H1 (cell line): ENCODE results near the gene UBE2E2. TPM values are rescaled to one million over a fixed set of nuclear protein-coding genes. Genes with fewer than 3 reads are reported as not detected.

Experiments
- CTCF ChIA-PET: fragments of 300-600 bp; sonication (Branson Sonifier 250); formaldehyde crosslinking; loops from one replicate; lab custom pipeline; 2021; ENCODE audit not compliant: partially characterized antibody; lab: Charles Lee
- POLR2A ChIA-PET: fragments of 300-600 bp; sonication (Branson Sonifier 250); formaldehyde crosslinking; loops from one replicate; lab custom pipeline; 2021; ENCODE audit warnings: inconsistent platforms; ENCODE audit not compliant: partially characterized antibody; lab: Charles Lee
- DNase-seq, 2 experiments: peaks; one replicate each; pipeline versions ENCODE4 v3.0.0 to v3.0.0-alpha.2; 2010 to 2022; ENCODE audit warnings: low spot score in 2 of 2, low read depth in 1 of 2, mixed read lengths in 1 of 2
- FAIRE-seq: peaks from 2 replicates; lab custom pipeline; 2011; peaks lifted over from hg19 to GRCh38; lab: Jason Lieb, UNC
- H2AFZ ChIP-seq: 2 replicates; pipeline ENCODE4 v1.8.1; 2012; ENCODE audit warnings: low read length, inconsistent platforms
- H2AK5ac ChIP-seq: 2 replicates; pipeline ENCODE4 v1.6.1; 2013; ENCODE audit warnings: low read depth, low read length
- H2BK120ac ChIP-seq: replicated peaks from 2 replicates; pipeline ENCODE3; 2013; ENCODE audit warnings: low read depth, low read length, inconsistent platforms
- H2BK12ac ChIP-seq: 2 replicates; pipeline ENCODE4 v1.6.1; 2013; ENCODE audit warnings: low read depth, low read length
- H2BK15ac ChIP-seq: 2 replicates; pipeline ENCODE4 v1.6.1; 2013; ENCODE audit warnings: low read length
- H2BK20ac ChIP-seq: 2 replicates; pipeline ENCODE4 v1.6.1; 2013; ENCODE audit warnings: low read length
- H2BK5ac ChIP-seq: 2 replicates; pipeline ENCODE4 v1.6.1; 2013; ENCODE audit warnings: low read depth, low read length
- H3K14ac ChIP-seq: 2 replicates; pipeline ENCODE4 v1.6.1; 2013; ENCODE audit warnings: inconsistent platforms; ENCODE audit not compliant: insufficient read length
- H3K18ac ChIP-seq: 2 replicates; pipeline ENCODE4 v1.6.1; 2013; ENCODE audit warnings: low read length; ENCODE audit errors: extremely low read depth
- H3K23ac ChIP-seq: 2 replicates; pipeline ENCODE4 v1.6.1; 2013; ENCODE audit warnings: inconsistent platforms; ENCODE audit not compliant: insufficient read length
- H3K23me2 ChIP-seq: 2 replicates; pipeline ENCODE4 v1.6.1; 2013; ENCODE audit warnings: low read depth, low read length
- H3K27ac ChIP-seq: 2 replicates; pipeline ENCODE4 v1.6.1; 2011; ENCODE audit warnings: low read depth, low read length, inconsistent platforms
- H3K27me3 ChIP-seq, 4 experiments: replicated peaks in 1 of 4; 1 replicate in 1 of 4; 2 replicates in 3 of 4; pipeline versions ENCODE4 v1.6.1 to v1.8.1; 2011 to 2013; ENCODE audit warnings: low read length in 3 of 4, mild to moderate bottlenecking in 3 of 4, inconsistent platforms in 2 of 4, mixed read lengths in 2 of 4, moderate library complexity in 1 of 4; ENCODE audit not compliant: control insufficient read depth in 3 of 4, insufficient read depth in 3 of 4; ENCODE audit errors: extremely low read depth in 1 of 4
- H3K36me3 ChIP-seq, 4 experiments: 2 replicates each; pipeline versions ENCODE4 v1.6.1 to v1.8.1; 2011 to 2013; ENCODE audit warnings: mild to moderate bottlenecking in 4 of 4, low read length in 3 of 4, moderate library complexity in 2 of 4, control low read depth in 1 of 4, inconsistent platforms in 1 of 4; ENCODE audit not compliant: insufficient read depth in 4 of 4, control insufficient read depth in 2 of 4
- H3K4ac ChIP-seq: replicated peaks from 2 replicates; pipeline ENCODE3; 2013; ENCODE audit warnings: low read length, low read depth, mixed read lengths, inconsistent platforms; ENCODE audit not compliant: insufficient read length
- H3K4me1 ChIP-seq, 4 experiments: replicated peaks in 1 of 4; 1 replicate in 1 of 4; 2 replicates in 3 of 4; pipeline versions ENCODE4 v1.6.1 to v1.8.1; 2011 to 2013; ENCODE audit warnings: low read length in 3 of 4, inconsistent platforms in 2 of 4, mixed read lengths in 1 of 4; ENCODE audit not compliant: insufficient read depth in 4 of 4, control insufficient read depth in 3 of 4
- H3K4me2 ChIP-seq, 2 experiments: 2 replicates each; pipeline versions ENCODE4 v1.6.1 to v1.8.1; 2011 to 2013; ENCODE audit warnings: low read depth in 2 of 2, low read length in 2 of 2, control low read depth in 1 of 2, inconsistent platforms in 1 of 2, mild to moderate bottlenecking in 1 of 2; ENCODE audit not compliant: insufficient read depth in 1 of 2
- H3K4me3 ChIP-seq, 4 experiments: fragments of 200-600, 300-600 bp in 1 of 4; sonication (generic), shearing (Covaris generic), sonication (Bioruptor Twin) in 1 of 4; 2 replicates each; pipeline versions ENCODE4 v1.5.1 to v1.8.1; 2011 to 2016; ENCODE audit warnings: low read length in 4 of 4, low read depth in 3 of 4, control low read depth in 2 of 4, inconsistent platforms in 2 of 4, mild to moderate bottlenecking in 2 of 4, mixed read lengths in 1 of 4, moderate library complexity in 1 of 4; ENCODE audit not compliant: insufficient read depth in 2 of 4; ENCODE audit errors: extremely low read depth in 1 of 4
- H3K56ac ChIP-seq: replicated peaks from 2 replicates; pipeline ENCODE3; 2013; ENCODE audit warnings: low read depth, mild to moderate bottlenecking, mixed read lengths, low read length, inconsistent platforms; ENCODE audit not compliant: insufficient read length
- H3K79me1 ChIP-seq: 2 replicates; pipeline ENCODE4 v1.6.1; 2013; ENCODE audit warnings: low read depth, low read length, control low read depth
- H3K79me2 ChIP-seq, 2 experiments: 2 replicates each; pipeline versions ENCODE4 v1.6.1 to v1.8.1; 2012 to 2013; ENCODE audit warnings: low read length in 2 of 2, mild to moderate bottlenecking in 2 of 2, inconsistent platforms in 1 of 2; ENCODE audit not compliant: insufficient read depth in 2 of 2, control insufficient read depth in 1 of 2
- H3K9ac ChIP-seq, 4 experiments: replicated peaks in 1 of 4; 1 replicate in 1 of 4; 2 replicates in 3 of 4; pipeline versions ENCODE4 v1.6.1 to v1.8.1; 2011 to 2013; ENCODE audit warnings: low read depth in 3 of 4, low read length in 3 of 4, control low read depth in 2 of 4, mild to moderate bottlenecking in 2 of 4, moderate library complexity in 2 of 4, inconsistent platforms in 1 of 4; ENCODE audit errors: extremely low read depth in 1 of 4
- H3K9me3 ChIP-seq, 2 experiments: 2 replicates each; pipeline versions ENCODE4 v1.6.1 to v1.8.1; 2012 to 2013; ENCODE audit warnings: mild to moderate bottlenecking in 2 of 2, moderate library complexity in 2 of 2, control low read depth in 1 of 2, inconsistent platforms in 1 of 2, low read depth in 1 of 2, low read length in 1 of 2, mixed read lengths in 1 of 2; ENCODE audit not compliant: insufficient read depth in 2 of 2
- H4K20me1 ChIP-seq, 2 experiments: replicated peaks in 1 of 2; 2 replicates each; pipeline versions ENCODE3 to v1.8.1; 2011 to 2013; ENCODE audit warnings: inconsistent platforms in 2 of 2, low read length in 2 of 2, mild to moderate bottlenecking in 1 of 2; ENCODE audit not compliant: insufficient read depth in 2 of 2, control insufficient read depth in 1 of 2
- H4K5ac ChIP-seq: 2 replicates; pipeline ENCODE4 v1.6.1; 2013; ENCODE audit warnings: low read length, low read depth, mixed read lengths, inconsistent platforms; ENCODE audit not compliant: insufficient read length
- H4K8ac ChIP-seq: 2 replicates; pipeline ENCODE4 v1.8.0; 2013; ENCODE audit warnings: mild to moderate bottlenecking, moderate library complexity, low read length, inconsistent platforms; ENCODE audit not compliant: insufficient read depth; ENCODE audit errors: extremely low read depth
- H4K91ac ChIP-seq: replicated peaks from 2 replicates; pipeline ENCODE3; 2013; ENCODE audit warnings: low read length, mixed read lengths, inconsistent platforms; ENCODE audit not compliant: insufficient read length
- WGBS, 2 experiments: shearing (Covaris generic) in 1 of 2; methylation state at CpG; one replicate each; pipeline versions ENCODE4 v1.1.6 to v1.1.7; 2013 to 2015; ENCODE audit warnings: low lambda C conversion rate in 2 of 2, mixed read lengths in 2 of 2, inconsistent platforms in 1 of 2, low coverage in 1 of 2, missing lambda C conversion rate in 1 of 2; ENCODE audit not compliant: insufficient replicate concordance in 2 of 2, insufficient coverage in 1 of 2, insufficient read length in 1 of 2; ENCODE audit errors: extremely low coverage in 1 of 2, missing lambda C conversion rate in 1 of 2; 5-methylcytosine and 5-hydroxymethylcytosine counted together
- polyA plus RNA-seq, 7 experiments: library from polyadenylated mRNA; depleted of rRNA in 3 of 7; stranded (reverse) in 5 of 7; unstranded in 2 of 7; fragments of >200 nt in 5 of 7; fragments of 200-250 nt in 2 of 7; gene quantifications; 1 replicate in 5 of 7; 2 replicates in 1 of 7; 4 replicates in 1 of 7; pipeline versions ENCODE4 v1.2.1 to v1.2.3, GENCODE V29; 2011 to 2013; ENCODE audit warnings: missing spikeins in 2 of 7, mixed read lengths in 2 of 7
- total RNA-seq: library from RNA; stranded (reverse); fragmentation: NEBNext Ultra II Directional; extraction: Animal tissue kit (Norgen Biotek cat#: 25700); gene quantifications from 2 replicates; pipeline ENCODE4 v1.2.1, GENCODE V29; 2021

Gene UBE2E2
- total and polyA plus RNA-seq, 2 of the 8 experiments (the other 6 are each of a cell fraction or from before 2014, with no cell fraction given), result 57.6 to 70.6 TPM

- H3K56ac ChIP-seq, result no peak overlapping the region
- no peak overlapping the region for H2BK5ac ChIP-seq
- no peaks in the 10 kb centered on the region for H3K79me1 ChIP-seq
- no peak overlapping the region for H2AK5ac ChIP-seq
- H3K79me2 ChIP-seq, result no peaks in the 10 kb centered on the region
- ChIA-PET CTCF (no interaction called here), POLR2A (no interaction called here)
- H3K4me2 ChIP-seq, result no peak overlapping the region
- H3K4ac ChIP-seq, result no peak overlapping the region
- H2AFZ ChIP-seq, result no peak overlapping the region
- no peak overlapping the region for H3K14ac ChIP-seq
- H3K36me3 ChIP-seq, result no peaks in the 10 kb centered on the region
- no peaks in the 10 kb centered on the region for H4K20me1 ChIP-seq
- H4K8ac ChIP-seq, result no peak overlapping the region
- no peak overlapping the region for H4K5ac ChIP-seq
- no peak overlapping the region for H2BK12ac ChIP-seq
- H3K9me3 ChIP-seq, result no peaks in the 10 kb centered on the region
- no peaks in the 10 kb centered on the region for H3K27me3 ChIP-seq
- H3K4me1 ChIP-seq, result no peaks in the 10 kb centered on the region
- no peak overlapping the region for H3K27ac ChIP-seq
- no peak overlapping the region for H3K4me3 ChIP-seq
- no peak overlapping the region for H3K18ac ChIP-seq
- no peak overlapping the region for H2BK15ac ChIP-seq
- H3K9ac ChIP-seq, result no peak overlapping the region
- no peak for DNase-seq
- no peak overlapping the region for H2BK20ac ChIP-seq
- 85% methylated on average over 8 of the region's 8 CpGs; no CpG with 5 or more reads in 1 of the 2 experiments for WGBS, 2 experiments
- H2BK120ac ChIP-seq, result no peak overlapping the region
- H3K23ac ChIP-seq, result no peak overlapping the region
- no peak for FAIRE-seq
- H4K91ac ChIP-seq, result no peak overlapping the region
- H3K23me2 ChIP-seq, result no peaks in the 10 kb centered on the region
Observed at GRCh38 chr3:23590424-23591273, 387.5 kb downstream of the UBE2E2 start.
